Gastrocnemius medialis (tissue), 4 donors: ENCODE data around the gene PRRT1. TPM values are rescaled to one million over a fixed set of nuclear protein-coding genes. Genes with fewer than 3 reads are reported as not detected.

ENCODE experiments used
- ATAC-seq, 2 donors: fragments of 150-250 bp; one replicate each; pipeline ENCODE4 v1.9.1; 2016
- DNase-seq, 2 donors: peaks; one replicate each; pipeline ENCODE4 v3.0.0-alpha.2; 2019
- H3K27ac ChIP-seq, 4 donors: fragments of 200-600 bp; sonication (generic); 1 replicate in 1 of 4; 2 replicates in 3 of 4; pipeline ENCODE4 v1.5.1; 2016 to 2018; ENCODE audit warnings: mild to moderate bottlenecking in 2 of 4, moderate library complexity in 1 of 4
- H3K27me3 ChIP-seq, 3 donors: fragments of 200-600 bp; sonication (generic) in 2 of 3; 1 replicate in 1 of 3; 2 replicates in 2 of 3; pipeline versions ENCODE4 v1.5.1 to v1.6.0; 2016 to 2019; ENCODE audit warnings: mild to moderate bottlenecking in 1 of 3, moderate library complexity in 1 of 3
- H3K36me3 ChIP-seq, 2 donors: fragments of 200-600 bp; sonication (generic) in 1 of 2; one replicate each; pipeline ENCODE4 v1.5.1; 2017 to 2018
- H3K4me1 ChIP-seq, 2 donors: fragments of 200-600 bp; sonication (generic) in 1 of 2; one replicate each; pipeline ENCODE4 v1.5.1; 2016 to 2017; ENCODE audit warnings: mild to moderate bottlenecking in 2 of 2
- H3K4me3 ChIP-seq, 4 donors: fragments of 200-600 bp; sonication (generic) in 3 of 4; 1 replicate in 1 of 4; 2 replicates in 3 of 4; pipeline ENCODE4 v1.5.1; 2016 to 2019; ENCODE audit warnings: mild to moderate bottlenecking in 2 of 4
- H3K9me3 ChIP-seq, 3 donors: fragments of 200-600 bp; sonication (generic) in 2 of 3; 1 replicate in 1 of 3; 2 replicates in 2 of 3; pipeline ENCODE4 v1.5.1; 2016 to 2019
- CTCF ChIP-seq, 5 experiments: fragments of 450-650 bp in 3 of 5; fragments of 200-600 bp in 2 of 5; sonication (generic) in 2 of 5; IDR thresholded peaks in 4 of 5; conservative IDR thresholded peaks in 1 of 5; 1 replicate in 4 of 5; 2 replicates in 1 of 5; pipeline ENCODE4 v1.5.1; 2016 to 2019; ENCODE audit warnings: antibody characterized with exemption in 5 of 5, mild to moderate bottlenecking in 3 of 5, moderate library complexity in 3 of 5
- POLR2A ChIP-seq, 2 donors: fragments of 450-650 bp; IDR thresholded peaks; one replicate each; pipeline ENCODE4 v1.6.1; 2017; ENCODE audit warnings: antibody characterized with exemption in 2 of 2, mild to moderate bottlenecking in 2 of 2, moderate library complexity in 2 of 2
- in situ Hi-C, 4 donors: fragments of 200-750 bp; cut with MboI; loops; one replicate each; pipeline versions ENCODE4 v1.15.0 to v1.8.0; 2017; ENCODE audit warnings: low sequenced_read_pairs in 4 of 4
- intact Hi-C: fragments of 100-400 bp; cut with DNase I; formaldehyde crosslinking; loops from one replicate; pipeline ENCODE4 v1.15.1; 2023; ENCODE audit warnings: low total_unique reads
- total RNA-seq, 4 donors: library from RNA; depleted of rRNA; stranded (reverse); fragments of >200 nt; gene quantifications; one replicate each; pipeline versions ENCODE4 v1.1.0 to v1.2.3, GENCODE V29; 2016

Gene PRRT1
- total RNA-seq, 4 donors from 2014 or later: 0.49 TPM; not detected in 3

GRCh38 chr6:32174416-32174815, 22.7 kb upstream of the PRRT1 start:
- no peaks in the 10 kb centered on the region for H3K27me3 ChIP-seq
- TF ChIP-seq CTCF (IDR thresholded peaks at IDR 0.05 in 4 of 5, conservative IDR thresholded peaks at IDR 0.05 in 1 of 5) (no peak), POLR2A (IDR thresholded peaks at IDR 0.05) (no peak)
- peaks cover 0 to 12% of the 10 kb centered on the region in 2 donors for H3K36me3 ChIP-seq
- no peak for ATAC-seq
- H3K9me3 ChIP-seq: no peaks in the 10 kb centered on the region
- intact Hi-C loops (loop anchor here (10.0 kb wide), 3 partner anchors 200 to 1140 kb away; partner anchors contain the start of genes B3GALT4, DXO, RPS18 and TAPBP), in situ Hi-C loops (no loop called here)
- H3K4me3 ChIP-seq: no peak overlapping the region
- H3K27ac ChIP-seq: no peak overlapping the region
- H3K4me1 ChIP-seq: peaks cover 29 to 31% of the 10 kb centered on the region in 2 donors
- DNase-seq: no peak

DNA sequence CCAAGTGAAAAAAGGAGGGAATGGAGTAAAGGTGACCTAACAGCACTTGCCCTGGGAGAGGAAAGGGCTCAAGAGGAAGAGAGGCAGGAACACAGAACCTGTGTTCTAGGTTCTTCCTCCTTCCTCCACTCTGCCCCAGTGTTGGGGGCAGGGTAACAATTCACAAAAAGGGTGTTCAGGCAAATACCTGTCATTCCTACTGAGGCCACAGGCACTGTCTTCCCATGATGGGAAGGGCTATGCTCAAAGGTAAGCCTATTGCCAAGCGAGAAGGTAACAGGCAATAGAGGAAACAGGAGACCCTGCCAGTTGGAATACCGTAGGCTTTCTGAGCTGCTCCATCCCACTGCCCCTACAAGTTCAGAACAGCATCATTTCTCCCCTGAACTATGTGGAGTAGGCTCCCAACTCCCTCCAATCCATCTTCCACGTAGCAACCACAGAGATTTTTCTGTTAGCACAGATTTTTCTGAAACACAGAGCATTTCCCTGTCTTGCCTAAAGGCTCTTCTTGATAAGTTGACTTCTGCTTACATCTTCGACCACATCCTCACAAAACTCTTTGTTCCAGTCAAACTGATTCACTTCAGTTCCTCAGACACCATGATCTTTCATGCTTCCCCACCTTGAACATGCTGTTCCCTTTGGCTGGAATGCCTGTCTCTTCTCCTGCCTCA, 21.4 kb upstream of the PRRT1 start:
- no peak for TF ChIP-seq CTCF (IDR thresholded peaks at IDR 0.05 in 4 of 5, conservative IDR thresholded peaks at IDR 0.05 in 1 of 5)
- TF ChIP-seq POLR2A (IDR thresholded peaks at IDR 0.05): no peak
- intact Hi-C loops: loop anchor here (10.0 kb wide), 3 partner anchors 198 to 1142 kb away; partner anchors contain the start of genes B3GALT4, DXO, RPS18 and TAPBP
- Histone ChIP-seq H3K4me1 (peaks cover 21 to 22% of the 10 kb centered on the region in 2 donors), H3K27me3 (no peaks in the 10 kb centered on the region), H3K36me3 (peaks cover 0 to 24% of the 10 kb centered on the region in 2 donors), H3K9me3 (no peaks in the 10 kb centered on the region), H3K27ac (no peak overlapping the region), H3K4me3 (no peak overlapping the region)
- no peak for ATAC-seq
- DNase-seq: no peak
- in situ Hi-C loops: no loop called here

DNA sequence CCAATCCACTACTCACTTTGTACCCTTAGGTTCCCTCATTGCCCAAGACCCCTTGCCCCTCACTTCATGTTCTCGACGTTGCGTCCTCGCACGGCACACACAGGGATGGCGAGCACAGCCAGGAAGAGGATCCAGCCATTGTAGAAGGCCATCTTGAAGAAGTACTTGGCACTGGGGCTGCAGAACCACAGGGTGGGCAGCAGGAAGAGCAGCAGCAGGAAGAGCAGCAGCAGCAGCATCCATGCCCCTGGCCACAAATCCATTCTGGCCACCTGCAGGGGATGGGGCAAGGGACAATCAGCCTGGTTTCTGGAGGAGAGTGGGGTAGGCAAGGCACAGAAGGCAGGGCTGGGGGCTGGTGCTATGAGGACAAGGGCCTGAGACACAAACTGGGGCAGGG, 19.5 kb upstream of the PRRT1 start:
- ATAC-seq (no peak), DNase-seq (no peak)
- in situ Hi-C loops: no loop called here
- Histone ChIP-seq H3K27me3 (no peaks in the 10 kb centered on the region), H3K9me3 (no peaks in the 10 kb centered on the region), H3K27ac (no peak overlapping the region), H3K36me3 (peaks cover 0 to 41% of the 10 kb centered on the region in 2 donors), H3K4me1 (peaks cover 10 to 14% of the 10 kb centered on the region in 2 donors), H3K4me3 (no peak overlapping the region)
- intact Hi-C loops: loop anchor here (10.0 kb wide), 3 partner anchors 196 to 1144 kb away; partner anchors contain the start of genes B3GALT4, DXO, RPS18 and TAPBP
- no peak for TF ChIP-seq CTCF (IDR thresholded peaks at IDR 0.05 in 4 of 5, conservative IDR thresholded peaks at IDR 0.05 in 1 of 5)
- TF ChIP-seq POLR2A (IDR thresholded peaks at IDR 0.05): no peak

- TF ChIP-seq CTCF (IDR thresholded peaks at IDR 0.05 in 4 of 5, conservative IDR thresholded peaks at IDR 0.05 in 1 of 5) (no peak), POLR2A (IDR thresholded peaks at IDR 0.05) (no peak)
- no peak overlapping the region for H3K27ac ChIP-seq
- peaks cover 0 to 42% of the 10 kb centered on the region in 2 donors for H3K36me3 ChIP-seq
- H3K4me3 ChIP-seq: no peak overlapping the region
- DNase-seq: no peak
- ATAC-seq: no peak
- no peaks in the 10 kb centered on the region for H3K9me3 ChIP-seq
- H3K4me1 ChIP-seq: peaks cover 8 to 9% of the 10 kb centered on the region in 2 donors
- in situ Hi-C loops (no loop called here), intact Hi-C loops (loop anchor here (10.0 kb wide), 3 partner anchors 195 to 1145 kb away; partner anchors contain the start of genes B3GALT4, DXO, RPS18 and TAPBP)
- H3K27me3 ChIP-seq: no peaks in the 10 kb centered on the region
These were observed 18.6 kb upstream of the PRRT1 start for GRCh38 chr6:32170294-32170693.
